ENCODE measurements around the gene MAMSTR.

Gene MAMSTR

GRCh38 chr19:48746110-48746509, 26.6 kb upstream of the MAMSTR start:
- DNase-seq (ENCODE audit: low read depth): no peak

GRCh38 chr19:48745208-48745995, 25.9 kb upstream of the MAMSTR start:
- DNase-seq (ENCODE audit: low read depth): no peak

- DNase-seq (ENCODE audit: low read depth): no peak
Measured at GRCh38 chr19:48742096-48742495, 22.6 kb upstream of the MAMSTR start.

DNA sequence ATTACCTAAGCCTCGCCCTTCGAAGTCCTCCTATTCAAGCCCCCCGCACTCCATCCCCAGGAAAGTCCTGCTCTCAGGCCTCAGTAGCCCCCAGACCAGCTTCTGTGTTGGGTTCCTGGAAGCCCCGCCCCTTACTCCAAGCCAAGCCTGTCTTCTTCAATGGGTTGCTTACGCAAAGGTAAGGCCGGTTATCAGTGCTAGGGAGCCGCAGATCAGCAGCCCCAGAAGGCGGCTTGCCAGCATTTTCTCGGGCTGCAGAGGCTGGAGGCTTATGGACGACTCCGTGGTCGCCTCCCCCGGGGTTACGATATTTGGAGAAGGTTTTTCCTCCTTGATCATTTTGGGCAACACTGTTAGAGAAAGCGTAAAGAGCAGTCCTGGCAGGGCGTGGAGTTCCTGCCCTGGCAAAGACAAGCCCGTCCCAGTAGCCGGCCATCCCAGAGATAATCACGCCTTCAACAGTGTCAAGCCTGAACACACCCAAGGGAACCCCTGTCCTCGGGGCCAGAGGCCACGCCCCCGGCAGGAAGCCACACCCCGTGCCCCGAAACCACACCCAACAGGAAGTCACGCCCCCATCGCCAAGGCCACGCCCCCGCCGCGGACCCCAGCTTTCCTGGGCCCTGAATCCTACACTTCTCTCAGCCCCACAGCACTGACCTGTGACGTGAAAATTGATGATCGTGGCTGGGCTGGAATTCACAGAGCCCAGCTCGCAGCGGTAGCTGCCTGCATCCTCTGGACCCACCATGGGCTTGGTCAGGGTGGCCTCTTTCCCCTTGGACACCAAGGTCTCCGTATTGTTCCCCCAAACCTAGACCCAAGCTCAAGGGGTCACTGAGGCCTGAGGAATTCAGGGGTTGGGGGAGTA, 21.8 kb upstream of the MAMSTR start:
- DNase-seq (ENCODE audit: low read depth): peak; percentile 85

- no peak for DNase-seq (ENCODE audit: low read depth)
Measured at GRCh38 chr19:48740164-48740972, 20.8 kb upstream of the MAMSTR start, which contains the start of gene RASIP1. Gene RASIP1, minus strand, starts transcription at chr19:48740610. Its CDS starts 328 bp downstream, at chr19:48740282.

DNA sequence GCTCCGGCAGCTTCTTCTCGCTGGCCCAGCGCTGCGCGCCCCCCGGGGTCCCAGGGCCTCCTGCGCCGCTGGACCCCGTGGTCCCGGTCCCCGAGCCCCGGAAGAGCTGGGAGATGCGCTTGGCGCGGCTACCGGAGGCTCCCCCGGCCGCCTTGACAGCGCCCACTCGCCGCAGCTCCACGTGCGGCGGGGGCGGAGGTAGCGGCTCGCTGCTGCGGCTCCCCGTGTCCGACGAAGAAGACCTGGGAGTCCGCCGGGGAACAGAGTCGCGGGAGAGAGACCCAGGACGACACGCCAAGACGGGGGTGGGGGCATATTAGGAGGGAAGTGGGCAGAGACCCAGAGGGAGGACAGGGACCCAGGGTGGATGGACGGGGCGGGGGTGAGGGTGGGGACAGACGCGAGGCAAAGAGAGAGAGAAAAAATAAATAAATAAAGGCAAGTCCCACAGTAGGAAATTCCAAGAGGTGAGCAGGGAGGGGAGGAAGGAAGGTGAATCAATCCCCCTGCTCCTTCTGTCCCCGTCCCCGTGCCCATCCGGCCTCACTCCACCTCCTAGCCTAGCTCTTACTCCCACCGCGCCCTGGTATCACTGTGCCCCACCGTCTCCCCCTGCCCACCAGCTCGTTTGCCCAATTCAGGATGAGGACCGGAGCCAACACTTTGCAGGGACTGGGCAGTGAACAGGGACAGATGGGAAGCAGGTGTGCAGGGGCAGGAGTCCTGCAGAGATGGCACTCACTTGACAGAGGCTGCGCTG, 20.1 kb upstream of the MAMSTR start:
- no peak for DNase-seq (ENCODE audit: low read depth)

- peak; percentile 96 for DNase-seq (ENCODE audit: low read depth)
Measured at GRCh38 chr19:48738557-48739403, 19.3 kb upstream of the MAMSTR start.

DNA sequence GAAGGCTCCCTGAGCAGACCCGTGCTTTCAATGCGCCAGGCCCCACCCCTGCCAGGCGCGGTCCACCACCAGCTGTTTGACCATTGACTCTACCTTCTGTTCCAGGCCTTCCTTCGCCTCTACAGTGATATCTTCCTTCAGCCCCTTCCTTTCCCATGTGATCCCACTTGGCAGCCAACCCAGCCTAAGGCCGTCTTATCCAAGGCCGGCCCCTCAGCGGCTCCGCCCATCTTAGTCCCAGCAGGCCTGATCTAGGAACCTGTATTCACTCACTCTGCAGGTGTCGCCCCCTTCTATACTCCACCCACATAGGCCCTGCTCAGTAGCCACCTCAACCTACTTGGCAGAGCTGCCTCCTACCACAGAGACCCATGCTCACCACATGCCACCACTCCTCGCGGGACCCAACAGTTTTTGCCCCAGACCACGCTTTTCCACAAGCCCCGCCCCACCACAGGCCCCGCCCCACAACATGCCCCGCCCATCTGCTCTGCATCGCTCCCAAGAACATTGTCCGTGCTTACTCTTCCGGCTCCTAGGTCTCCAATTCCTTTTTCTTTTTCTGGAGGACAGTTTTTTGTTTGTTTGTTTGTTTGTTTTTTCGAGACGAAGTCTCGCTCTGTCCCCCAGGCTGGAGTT, 18.0 kb upstream of the MAMSTR start:
- DNase-seq (ENCODE audit: low read depth): no peak

- no peak for DNase-seq (ENCODE audit: low read depth)
Measured at GRCh38 chr19:48735031-48735615, 15.6 kb upstream of the MAMSTR start.

GRCh38 chr19:48734625-48735024, 15.1 kb upstream of the MAMSTR start:
- no peak for DNase-seq (ENCODE audit: low read depth)

GRCh38 chr19:48731452-48731851, 11.9 kb upstream of the MAMSTR start:
- no peak for DNase-seq (ENCODE audit: low read depth)

DNA sequence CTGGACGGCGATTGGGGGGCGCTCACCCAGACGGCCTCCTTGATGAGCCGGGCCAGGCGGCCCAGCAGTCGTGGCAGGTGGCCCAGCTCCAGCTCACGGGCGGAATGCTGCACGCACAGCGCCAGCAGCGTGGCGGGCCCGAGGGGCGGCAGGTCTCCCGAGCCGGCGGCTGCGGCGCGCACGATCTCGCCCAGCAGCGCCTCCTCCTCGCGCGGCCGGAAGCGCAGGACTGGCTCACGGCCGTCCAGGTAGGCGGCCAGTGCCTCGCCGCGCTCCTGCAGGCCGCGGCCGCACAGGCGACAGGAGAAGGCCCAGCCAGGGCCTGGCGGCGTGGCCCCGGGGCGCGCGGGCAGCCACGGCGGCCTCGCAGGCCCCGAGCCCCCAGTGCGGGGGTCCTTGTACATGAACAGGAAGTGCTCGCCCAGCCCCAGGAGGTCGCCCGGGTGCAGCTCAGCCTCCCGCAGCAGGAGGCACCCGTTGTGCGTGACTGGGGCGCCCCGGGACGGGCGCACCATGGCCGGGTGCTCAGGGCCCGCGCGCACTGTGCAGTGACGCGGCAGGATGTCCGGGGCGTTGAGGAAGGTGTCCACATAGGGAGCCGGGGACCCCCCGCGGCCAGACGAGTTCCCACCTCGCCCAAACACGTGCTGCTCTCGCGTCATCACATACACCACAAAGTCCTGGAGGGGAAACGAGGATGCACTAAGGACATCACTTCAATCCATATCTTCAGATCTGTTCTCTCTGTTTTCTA, 9.6 kb upstream of the MAMSTR start:
- DNase-seq (ENCODE audit: low read depth): no peak

GRCh38 chr19:48726556-48726955, 7.0 kb upstream of the MAMSTR start:
- no peak for DNase-seq (ENCODE audit: low read depth)

DNA sequence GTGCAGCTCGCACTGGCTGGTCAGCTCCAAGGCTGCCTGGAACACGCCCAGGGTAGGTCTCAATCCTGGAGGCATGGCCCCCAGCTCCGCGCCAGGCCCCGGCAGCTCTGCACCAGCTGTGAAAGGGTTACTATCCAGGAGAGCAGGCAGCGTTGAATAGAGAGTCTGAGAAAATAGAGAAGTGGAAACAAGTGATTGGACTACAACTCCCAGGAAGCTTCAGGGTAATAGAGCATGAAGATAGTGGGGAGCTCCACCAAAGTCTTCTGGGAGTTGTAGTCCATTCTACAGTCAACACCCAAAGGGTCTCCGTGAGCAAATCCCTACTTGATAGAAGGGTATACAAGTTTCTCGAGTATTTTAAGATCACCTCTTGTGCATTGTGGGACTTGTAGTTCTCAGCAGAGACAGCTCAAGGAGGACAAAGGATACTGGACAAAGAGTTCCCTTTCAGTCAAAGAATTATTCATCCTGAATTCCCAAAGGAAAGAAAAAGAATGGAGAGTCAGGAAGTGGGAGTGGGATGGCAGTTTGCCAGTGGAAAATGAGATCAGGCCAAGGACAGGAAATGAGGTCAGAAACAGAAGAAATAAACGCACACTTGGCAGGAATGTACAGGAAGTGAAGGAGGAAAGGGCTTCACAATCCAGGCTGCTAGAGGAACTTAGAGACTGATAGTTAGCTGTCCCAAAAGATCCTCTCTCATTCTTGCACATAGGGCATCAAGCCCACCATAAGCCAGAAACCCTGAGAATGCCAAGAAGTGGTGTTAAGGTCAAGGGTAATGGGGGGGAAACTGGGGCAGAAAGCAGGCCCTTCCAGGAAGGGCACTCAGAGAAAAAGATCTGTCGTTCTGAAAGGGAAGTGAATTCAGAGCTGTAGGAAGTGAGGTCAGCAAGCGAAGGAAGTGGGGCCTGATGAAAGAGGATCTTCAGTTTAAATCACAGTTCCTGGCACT, 5.5 kb upstream of the MAMSTR start:
- peak; percentile 93 for DNase-seq (ENCODE audit: low read depth)

GRCh38 chr19:48722196-48722708, 2.7 kb upstream of the MAMSTR start:
- DNase-seq (ENCODE audit: low read depth): no peak

- DNase-seq (ENCODE audit: low read depth): peak; percentile 87
Measured at GRCh38 chr19:48720613-48721296, 1.2 kb upstream of the MAMSTR start.

GRCh38 chr19:48720251-48720612, 707 bp upstream of the MAMSTR start:
- DNase-seq (ENCODE audit: low read depth): no peak
